T-helper 1 cell (primary cell): ENCODE measurements around the gene MAGI2.
"Not testable (repeated sequence)": the region's sequence is repeated elsewhere in the genome, so short reads cannot be mapped to it uniquely, and the experiment has no call there.

ENCODE experiments used
- DNase-seq, 5 donors: peaks; one replicate each; pipeline ENCODE4 v3.0.0-alpha.2; 2012 to 2020

MAGI2 gene

GRCh38 chr7:78605119-78605518 is 848.3 kb downstream of the MAGI2 start:
- no peak for DNase-seq

GRCh38 chr7:78601728-78602127 is 851.7 kb downstream of the MAGI2 start:
- DNase-seq, result no peak

GRCh38 chr7:78594156-78594555 is 859.3 kb downstream of the MAGI2 start:
- no peak for DNase-seq

GRCh38 chr7:78588393-78588792 is 865.1 kb downstream of the MAGI2 start:
- no peak for DNase-seq

- DNase-seq, result no peak
These were observed 865.9 kb downstream of the MAGI2 start for GRCh38 chr7:78587443-78588044.

DNA sequence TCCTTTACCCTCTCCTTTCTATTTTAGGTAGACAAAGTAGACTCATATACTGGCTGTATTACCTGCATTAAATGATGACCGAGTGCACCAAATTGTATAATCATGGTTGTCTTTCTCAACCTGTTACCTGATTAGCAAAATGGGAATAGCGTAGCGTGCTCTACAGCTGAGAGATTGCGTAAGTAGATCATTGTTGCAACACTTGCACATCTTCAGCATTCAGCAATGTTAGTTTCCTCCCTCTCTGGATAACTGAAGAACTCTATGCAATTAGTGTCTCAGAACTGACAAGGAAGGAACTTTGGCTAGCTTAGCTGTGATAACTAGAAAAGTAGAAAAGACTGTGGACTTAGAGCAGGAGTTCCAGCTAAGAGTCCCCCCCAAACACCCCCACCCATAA is 867.5 kb downstream of the MAGI2 start:
- no peak for DNase-seq

- DNase-seq, result no peak
These were observed 874.8 kb downstream of the MAGI2 start for GRCh38 chr7:78578686-78579085.

DNA sequence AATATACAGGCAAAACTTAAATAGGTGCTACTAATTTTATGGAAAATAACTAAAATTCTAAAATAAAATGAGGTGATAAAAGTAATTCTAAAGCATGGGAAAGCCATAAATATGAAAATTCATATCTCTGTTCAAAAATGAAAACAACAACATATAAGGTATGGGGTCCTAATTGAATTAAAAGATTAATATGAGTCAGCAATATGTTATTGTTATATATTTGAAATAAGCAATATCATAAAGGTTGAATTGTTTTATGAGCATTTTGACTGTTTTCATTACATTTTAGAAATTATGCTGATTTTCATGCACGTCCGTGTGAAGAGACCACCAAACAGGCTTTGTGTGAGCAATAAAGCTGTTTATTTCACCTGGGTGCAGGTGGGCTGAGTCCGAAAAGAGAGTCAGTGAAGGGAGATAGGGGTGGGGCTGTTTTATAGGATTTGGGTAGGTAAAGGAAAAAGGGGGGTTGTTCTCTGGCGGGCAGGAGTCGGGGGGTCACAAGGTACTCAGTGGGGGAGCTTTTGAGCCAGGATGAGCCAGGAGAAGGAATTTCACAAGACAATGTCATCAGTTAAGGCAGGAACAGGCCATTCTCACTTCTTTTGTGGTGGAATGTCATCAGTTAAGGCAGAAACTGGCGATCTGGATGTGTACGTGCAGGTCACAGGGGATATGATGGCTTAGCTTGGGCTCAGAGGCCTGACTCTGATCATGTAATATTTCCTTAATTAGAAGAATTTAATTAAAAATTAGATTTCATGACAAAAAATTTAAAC is 876.1 kb downstream of the MAGI2 start:
- DNase-seq, result not testable (repeated sequence)

DNA sequence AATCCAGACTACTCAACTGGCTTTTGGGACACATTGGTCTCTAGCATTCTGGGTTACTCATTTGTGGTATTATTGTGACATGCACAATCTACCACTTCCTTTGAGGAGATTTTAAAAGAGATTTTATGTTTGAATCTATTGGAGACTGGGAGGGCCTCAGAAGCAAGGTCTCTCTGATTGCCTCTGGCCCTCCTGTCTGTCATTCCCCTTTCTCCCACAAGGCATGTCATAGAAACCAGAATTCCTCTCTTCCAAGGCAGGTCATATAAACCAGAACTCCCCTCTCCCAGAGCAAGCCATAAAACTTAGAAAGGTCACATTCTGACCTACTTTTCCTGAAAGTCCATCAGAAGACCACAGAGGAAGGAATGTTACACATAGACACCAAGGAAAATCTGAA is 877.2 kb downstream of the MAGI2 start:
- no peak for DNase-seq

DNA sequence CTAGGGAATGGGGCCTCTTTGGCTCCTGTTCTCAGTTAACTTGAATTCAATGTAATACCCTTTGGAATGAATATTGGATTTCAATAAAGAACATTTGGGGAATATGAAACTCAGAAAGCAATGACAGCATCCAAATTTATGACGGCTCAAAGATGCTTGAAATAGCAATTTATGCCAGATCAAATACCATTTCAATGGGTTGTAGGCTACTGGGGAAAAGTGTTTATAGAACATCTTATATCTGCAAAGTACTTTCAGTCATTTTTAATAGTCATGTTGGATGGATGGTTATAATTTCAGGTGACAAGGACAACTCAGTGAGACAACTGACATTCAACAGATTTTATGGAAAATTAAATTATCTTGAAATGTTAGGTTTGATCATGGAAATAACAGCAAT is 882.2 kb downstream of the MAGI2 start:
- no peak for DNase-seq

- DNase-seq, result no peak
These were observed 884.8 kb downstream of the MAGI2 start for GRCh38 chr7:78568690-78569089.

DNA sequence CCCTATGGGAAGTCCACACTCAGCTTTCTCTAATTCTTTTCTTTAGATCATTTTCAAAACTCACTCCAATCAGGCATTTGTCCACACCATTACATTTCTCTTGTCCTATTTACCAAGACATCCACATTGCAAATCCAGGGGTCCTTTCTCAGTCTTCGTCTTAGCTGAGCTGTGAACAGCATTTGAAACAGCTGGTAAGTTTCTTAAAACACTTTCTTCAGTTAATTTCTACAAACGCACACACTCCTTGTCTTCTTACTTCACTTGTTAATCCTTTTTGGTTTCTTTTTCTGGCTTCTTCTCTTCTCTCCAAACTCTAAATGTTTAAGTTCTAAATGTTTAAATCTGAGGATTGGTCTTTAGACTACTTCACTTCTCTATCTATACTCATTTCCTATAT is 885.6 kb downstream of the MAGI2 start:
- no peak for DNase-seq

- DNase-seq, result no peak
These were observed 887.7 kb downstream of the MAGI2 start for GRCh38 chr7:78565784-78566183.

- no peak for DNase-seq
These were observed 890.3 kb downstream of the MAGI2 start for GRCh38 chr7:78563191-78563590.

DNA sequence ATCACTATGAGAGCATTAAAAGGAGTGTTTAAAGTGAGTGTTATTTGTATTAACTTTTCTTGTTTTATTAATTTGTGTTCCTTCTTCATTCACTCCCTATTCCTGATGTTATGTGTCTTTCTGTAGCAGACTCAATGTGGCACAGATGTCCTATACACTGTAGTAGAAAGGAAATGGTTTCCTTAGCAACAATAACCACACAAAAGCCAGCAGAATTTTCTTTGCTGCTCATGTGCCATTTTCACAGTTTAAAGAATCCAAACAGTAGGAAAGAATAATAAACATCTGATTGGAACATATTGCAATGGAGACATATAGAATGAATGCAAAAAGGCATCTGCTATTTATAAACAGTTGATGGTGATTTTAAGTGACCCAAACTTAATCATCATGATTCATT is 891.3 kb downstream of the MAGI2 start:
- no peak for DNase-seq

DNA sequence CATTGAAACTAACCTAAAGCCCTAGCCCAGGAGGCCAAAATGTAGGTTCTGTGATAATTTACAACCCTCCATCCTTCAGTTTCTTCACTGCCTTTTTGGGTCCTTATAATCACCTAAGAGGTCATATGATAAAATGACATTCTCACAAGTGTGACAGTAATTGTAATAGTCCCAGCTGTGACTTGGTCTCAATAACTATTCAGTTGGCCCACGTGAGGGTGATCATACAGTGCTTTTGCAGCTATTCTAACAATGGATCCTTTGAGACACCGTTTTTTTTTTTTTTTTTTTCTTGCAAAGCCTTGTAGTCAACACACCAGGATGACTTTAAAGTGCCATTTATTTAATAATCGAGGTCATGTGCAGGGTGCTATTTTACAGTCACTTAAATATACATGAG is 894.9 kb downstream of the MAGI2 start:
- no peak for DNase-seq

DNA sequence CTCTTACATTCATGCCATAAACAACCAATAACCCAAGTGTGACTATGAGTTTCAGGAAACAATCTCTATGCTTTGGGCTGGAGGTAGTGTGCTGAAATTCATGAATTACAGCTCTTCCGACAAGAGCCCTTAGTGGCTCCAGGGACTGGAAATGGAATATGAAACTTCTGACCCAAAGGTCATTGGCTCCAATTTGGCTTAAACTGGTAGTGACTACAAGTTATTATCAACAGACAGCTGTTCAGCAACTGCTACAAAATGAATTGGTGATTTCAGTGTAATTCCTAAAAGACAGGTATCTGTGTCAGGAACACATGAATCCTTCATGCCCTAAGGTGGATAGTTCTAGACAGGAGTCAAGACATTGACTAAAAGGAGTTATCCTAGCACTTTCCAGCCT is 909.5 kb downstream of the MAGI2 start:
- DNase-seq, result no peak

GRCh38 chr7:78542981-78543380 is 910.5 kb downstream of the MAGI2 start:
- DNase-seq, result no peak

DNA sequence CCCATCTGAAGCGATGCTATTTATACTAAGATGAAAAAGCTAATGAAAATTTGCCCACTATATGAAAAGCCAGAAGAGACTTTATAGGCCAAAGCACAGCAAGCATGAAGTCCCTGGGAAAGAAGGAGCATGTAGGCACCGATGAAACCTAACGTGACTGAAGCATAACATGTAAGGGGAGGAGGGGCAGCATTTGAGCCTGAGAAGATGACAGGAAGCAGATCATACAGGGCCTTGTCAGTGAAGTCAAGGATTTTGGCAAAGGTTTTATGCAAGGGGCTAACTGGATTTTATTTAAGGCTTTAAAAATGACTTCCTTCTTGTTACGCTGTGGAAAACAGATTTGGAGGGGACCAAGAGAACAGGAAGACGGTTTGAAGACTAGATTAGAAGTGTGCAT is 910.9 kb downstream of the MAGI2 start:
- DNase-seq, result no peak

GRCh38 chr7:78539825-78540224 is 913.6 kb downstream of the MAGI2 start:
- no peak for DNase-seq

GRCh38 chr7:78535655-78536054 is 917.8 kb downstream of the MAGI2 start:
- DNase-seq, result no peak

DNA sequence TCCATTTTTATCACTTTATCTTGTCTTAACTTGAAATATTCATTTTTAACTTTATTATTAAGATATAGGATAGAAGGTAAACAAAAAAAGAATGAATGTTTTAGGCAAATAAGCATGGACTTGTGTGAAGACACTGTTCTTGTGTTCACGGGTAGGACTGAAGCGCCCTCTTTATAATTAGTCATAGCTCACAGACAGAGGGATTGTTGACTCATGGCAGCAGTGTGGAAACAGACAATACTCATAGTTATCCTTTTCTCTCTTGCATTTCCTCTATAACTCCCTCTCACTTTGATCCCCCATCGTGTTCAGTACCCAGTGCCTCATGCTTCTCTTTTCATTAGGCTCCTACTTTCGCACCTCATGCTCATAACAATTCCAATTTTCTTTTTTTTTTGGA is 923.1 kb downstream of the MAGI2 start:
- DNase-seq, result no peak

DNA sequence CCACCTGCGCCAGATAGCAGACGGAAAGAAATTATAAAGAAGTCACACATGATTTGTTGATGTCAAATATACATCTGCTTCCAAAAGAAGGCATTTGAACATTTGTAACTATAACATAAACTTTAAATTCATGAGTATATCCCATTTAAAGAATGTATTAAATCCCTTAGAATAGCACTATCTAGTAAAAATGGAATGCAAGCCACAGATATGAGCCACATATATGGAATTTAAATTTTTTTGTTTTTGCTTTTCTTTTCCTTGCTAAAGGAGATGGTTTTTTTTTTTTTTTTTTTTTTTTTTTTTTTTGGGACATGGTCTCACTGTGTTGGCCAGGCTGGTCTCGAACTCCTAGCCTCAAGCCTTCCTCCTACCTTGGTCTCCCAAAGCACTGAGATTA is 924.1 kb downstream of the MAGI2 start:
- DNase-seq, result no peak

DNA sequence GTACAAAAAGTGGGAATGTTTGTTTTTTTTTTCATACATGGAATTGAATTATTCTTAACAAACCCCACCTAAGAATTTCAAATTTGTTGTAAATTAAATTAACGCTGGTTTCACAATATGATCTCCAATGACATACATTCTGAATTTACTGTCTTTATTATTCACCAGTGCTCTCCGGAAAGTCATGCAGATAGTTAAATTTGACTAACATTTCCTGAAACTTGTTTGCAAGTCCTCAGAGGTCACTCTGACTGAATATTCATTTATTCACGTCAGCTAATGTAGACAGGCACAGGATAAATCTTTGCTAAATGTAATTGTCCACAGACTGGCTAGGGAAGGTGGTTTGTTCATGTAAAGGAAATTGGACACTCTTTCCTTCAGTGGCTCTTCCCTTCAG is 924.5 kb downstream of the MAGI2 start:
- DNase-seq, result no peak

DNA sequence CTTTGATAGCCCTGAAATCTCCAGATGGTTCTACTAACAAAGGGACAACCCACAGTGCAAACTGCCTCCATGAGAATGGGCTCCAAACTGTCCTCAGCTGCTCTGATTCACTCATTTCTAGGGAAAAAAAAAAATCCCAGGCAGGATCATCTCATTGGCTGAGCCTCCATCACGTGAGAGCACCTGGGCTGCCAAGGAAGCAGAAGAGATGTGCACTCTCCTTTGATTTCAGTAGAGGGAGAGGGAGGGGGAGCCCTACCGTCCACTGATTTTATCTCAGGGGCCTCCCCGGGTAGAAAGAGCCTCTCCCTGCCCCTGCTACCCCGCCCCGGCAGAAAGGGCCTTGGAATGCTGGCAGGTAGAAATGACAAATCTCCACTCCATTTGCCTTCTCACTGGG is 929.5 kb downstream of the MAGI2 start:
- no peak for DNase-seq
